H1 (cell line): ENCODE measurements around the gene PRKAG3.

Source experiments
- EP300 ChIP-seq, 2 experiments: IDR thresholded peaks; 1 replicate in 1 of 2; 2 replicates in 1 of 2; pipeline ENCODE4 v1.6.1; 2011 to 2012; ENCODE audit warnings: low read depth in 2 of 2, low read length in 2 of 2, mild to moderate bottlenecking in 2 of 2, borderline replicate concordance in 1 of 2, inconsistent platforms in 1 of 2, moderate library complexity in 1 of 2
- FOSL1 ChIP-seq: IDR thresholded peaks from 2 replicates; pipeline ENCODE4 v1.6.1; 2011; ENCODE audit warnings: mild to moderate bottlenecking, low read depth, low read length, moderate library complexity; ENCODE audit not compliant: insufficient read depth
- PHF8 ChIP-seq: fragments of 200-600 bp; sonication (generic); conservative IDR thresholded peaks from 2 replicates; pipeline ENCODE4 v1.7.1; 2012; ENCODE audit warnings: low read depth, mild to moderate bottlenecking, inconsistent platforms, low read length, moderate library complexity
- POLR2A ChIP-seq, 2 experiments: IDR thresholded peaks; 1 replicate in 1 of 2; 2 replicates in 1 of 2; pipeline ENCODE4 v1.6.1; 2011; ENCODE audit warnings: low read depth in 2 of 2, low read length in 2 of 2, mild to moderate bottlenecking in 2 of 2; ENCODE audit errors: control extremely low read depth in 1 of 2
- SP4 ChIP-seq: IDR thresholded peaks from 2 replicates; pipeline ENCODE4 v1.6.1; 2012; ENCODE audit warnings: low read length, inconsistent platforms
- ZNF274 ChIP-seq: IDR thresholded peaks from 2 replicates; pipeline ENCODE4 v1.7.0; 2012; ENCODE audit warnings: low read length, borderline replicate concordance; ENCODE audit errors: extremely low read depth

DNA sequence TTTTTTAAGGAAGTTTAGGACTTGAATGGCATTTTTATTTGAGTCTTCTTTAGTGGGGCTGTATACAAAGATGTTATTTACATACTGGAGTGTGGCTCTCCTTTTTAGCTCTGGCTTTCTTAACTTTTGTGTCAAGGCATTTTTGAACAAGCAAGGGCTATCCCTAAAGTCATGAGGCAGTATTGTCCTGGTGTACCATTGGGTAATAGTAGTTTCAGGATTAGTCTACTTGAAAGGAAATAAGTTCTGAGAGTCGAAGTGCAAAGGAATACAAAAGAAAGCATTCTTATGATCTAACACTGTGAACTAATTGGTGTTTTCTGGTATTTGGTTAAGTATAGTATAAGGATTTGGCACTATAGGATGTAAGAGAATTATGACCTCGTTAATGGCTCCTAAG is 51.6 kb downstream of the PRKAG3 start:
- no peak for TF ChIP-seq FOSL1
- TF ChIP-seq SP4 = no peak
- no peak for TF ChIP-seq EP300 (IDR thresholded peaks at IDR 0.05; ENCODE audit: borderline replicate concordance in 1 of 2, low read depth in 2 of 2, low read length in 2 of 2)
- no peak for TF ChIP-seq PHF8
- TF ChIP-seq POLR2A (IDR thresholded peaks at IDR 0.05; ENCODE audit: control extremely low read depth in 1 of 2, low read depth in 2 of 2, low read length in 2 of 2) = no peak
- no peak for TF ChIP-seq ZNF274
